K562 (cell line): ENCODE results near the gene PSMA7. TPM values are rescaled to one million over a fixed set of nuclear protein-coding genes. Genes with fewer than 3 reads are reported as not detected.
A peak's percentile ranks its signal among the peaks of the same experiment; 100 is the strongest.

Experiments used
- ASH1L ChIP-seq: fragments of 450-650 bp; IDR thresholded peaks from 2 replicates; pipeline ENCODE4 v1.6.1; 2018; ENCODE audit warnings: borderline replicate concordance, mild to moderate bottlenecking, low read depth; ENCODE audit not compliant: partially characterized antibody
- CC2D1A ChIP-seq: fragments of 450-650 bp; IDR thresholded peaks from 2 replicates; pipeline ENCODE4 v1.6.1; 2017; ENCODE audit warnings: mild to moderate bottlenecking
- CXXC5 ChIP-seq: fragments of 250-450 bp; sonication (Bioruptor Pico); IDR thresholded peaks from 2 replicates; pipeline ENCODE4 v1.8.0; 2022; ENCODE audit warnings: inconsistent platforms, mild to moderate bottlenecking, moderate library complexity
- ELF2 ChIP-seq: fragments of 250-450 bp; sonication (Bioruptor Pico); IDR thresholded peaks from 2 replicates; pipeline ENCODE4 v1.5.0; 2021; ENCODE audit warnings: mild to moderate bottlenecking
- ETV1 ChIP-seq: fragments of 450-650 bp; conservative IDR thresholded peaks from 2 replicates; pipeline ENCODE4 v1.6.1; 2016; ENCODE audit warnings: missing genetic modification characterization, control low read depth, low read depth, missing compliant biosample characterization
- FOXK1 ChIP-seq: sonication (generic); formaldehyde crosslinking; IDR thresholded peaks from 2 replicates; pipeline ENCODE4 v1.8.0; 2022; ENCODE audit warnings: missing genetic modification reagents, mild to moderate bottlenecking, borderline replicate concordance
- MAFK ChIP-seq: IDR thresholded peaks from 2 replicates; pipeline ENCODE4 v1.6.1; 2011; ENCODE audit warnings: low read length, improper control_type of control experiment
- NFATC3 ChIP-seq: fragments of 450-650 bp; IDR thresholded peaks from 2 replicates; pipeline ENCODE4 v1.6.1; 2017; ENCODE audit warnings: mild to moderate bottlenecking
- PTBP1 ChIP-seq: fragments of 200-400 bp; formaldehyde crosslinking; IDR thresholded peaks from 2 replicates; pipeline ENCODE4 v1.6.1; 2017; ENCODE audit warnings: low read depth, low read length
- PTTG1 ChIP-seq: fragments of 450-650 bp; IDR thresholded peaks from 2 replicates; pipeline ENCODE4 v1.6.1; 2016; ENCODE audit warnings: low read depth, mild to moderate bottlenecking, missing genetic modification characterization, missing compliant biosample characterization
- SAFB2 ChIP-seq: fragments of 200-400 bp; formaldehyde crosslinking; IDR thresholded peaks from 2 replicates; pipeline ENCODE4 v1.6.1; 2018; ENCODE audit warnings: borderline replicate concordance, low read length, low read depth, moderate library complexity; ENCODE audit not compliant: severe bottlenecking
- SMAD4 ChIP-seq: fragments of 250-450 bp; sonication (Bioruptor Pico); conservative IDR thresholded peaks from 2 replicates; pipeline ENCODE4 v1.8.0; 2021; ENCODE audit warnings: inconsistent platforms, mild to moderate bottlenecking, moderate library complexity
- ZNF121 ChIP-seq: sonication (generic); formaldehyde crosslinking; conservative IDR thresholded peaks from 2 replicates; pipeline ENCODE4 v1.8.0; 2022; ENCODE audit warnings: missing genetic modification reagents
- polyA plus RNA-seq, 8 experiments: library from polyadenylated mRNA; depleted of rRNA in 4 of 8; stranded (reverse) in 5 of 8; unstranded in 3 of 8; fragments of >200 nt; fragmentation: Nextera tagmentation in 2 of 8; fragmentation: Illumina TruSeq in 1 of 8; extraction: Ambion mirVana in 2 of 8; extraction: Trizol in 1 of 8; gene quantifications; 2 replicates each; pipeline versions ENCODE4 v1.2.1 to v1.2.3, GENCODE V29; 2011 to 2014; ENCODE audit warnings: inconsistent platforms in 1 of 8, missing spikeins in 1 of 8
- total RNA-seq, 7 experiments: library from RNA; depleted of rRNA in 6 of 7; stranded (reverse); fragments of >200 nt in 6 of 7; fragmentation: Illumina TruSeq in 2 of 7; extraction: Trizol in 2 of 7; gene quantifications; 2 replicates each; pipeline versions ENCODE4 v1.2.1 to v1.2.3, GENCODE V29; 2011 to 2021; ENCODE audit warnings: low replicate concordance in 1 of 7
- TF ChIP-seq, protein P1 (sequence below): fragments of 250-450 bp; sonication (Bioruptor Pico); IDR thresholded peaks from 2 replicates; pipeline ENCODE4 v1.4.0; 2020; ENCODE audit warnings: mild to moderate bottlenecking, moderate library complexity, borderline replicate concordance
- TF ChIP-seq, protein P2 (sequence below): fragments of 250-450 bp; sonication (Bioruptor Pico); IDR thresholded peaks from 2 replicates; pipeline ENCODE4 v1.5.0; 2022; ENCODE audit warnings: mild to moderate bottlenecking
- TF ChIP-seq, protein P3 (sequence below): fragments of 250-450 bp; sonication (Bioruptor Pico); IDR thresholded peaks from 2 replicates; pipeline ENCODE4 v1.4.0; 2020
- TF ChIP-seq, protein P4 (sequence below): sonication (generic); formaldehyde crosslinking; IDR thresholded peaks from 2 replicates; pipeline ENCODE4 v1.8.0; 2022; ENCODE audit warnings: mild to moderate bottlenecking, missing genetic modification reagents

Gene PSMA7
- total and polyA plus RNA-seq, 9 of the 15 experiments (the other 6 are each of a cell fraction or from before 2014, with no cell fraction given) = 257 to 510 (median 393) TPM

DNA sequence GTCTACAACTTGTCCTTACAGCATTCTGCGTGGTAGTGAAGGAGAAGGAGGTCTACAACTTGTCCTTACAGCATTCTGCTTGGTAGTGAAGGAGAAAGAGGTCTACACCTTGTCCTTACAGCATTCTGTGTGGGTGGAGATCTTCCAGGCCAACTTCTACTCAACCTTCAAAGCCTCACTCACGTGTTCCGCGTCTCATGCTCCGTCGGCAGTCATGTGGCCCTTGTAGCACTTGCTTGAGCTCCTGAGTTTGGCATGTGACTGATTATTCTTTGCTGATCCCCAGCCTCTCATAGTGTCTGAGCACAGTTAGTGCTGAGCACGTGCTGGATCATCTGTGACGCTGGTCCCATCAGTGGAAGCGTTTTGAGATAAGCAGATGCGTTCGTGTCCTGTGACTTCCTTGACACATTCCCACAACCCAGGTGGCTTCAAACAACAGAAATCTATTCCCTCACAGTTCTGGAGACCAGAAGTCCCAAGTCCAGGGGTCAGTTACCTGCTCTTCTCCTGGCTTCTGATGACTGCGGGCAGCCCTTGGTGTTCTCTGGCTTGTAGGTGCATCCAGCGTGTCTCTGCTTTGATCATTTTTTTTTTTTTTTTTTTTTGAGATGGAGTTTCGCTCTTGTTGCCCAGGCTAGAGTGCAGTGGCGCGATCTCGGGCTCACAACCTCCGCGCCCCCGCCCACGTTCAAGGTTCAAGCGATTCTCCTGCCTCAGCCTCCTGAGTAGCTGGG is 3.0 kb upstream of the PSMA7 start (continued):
- TF ChIP-seq, protein P1, sequence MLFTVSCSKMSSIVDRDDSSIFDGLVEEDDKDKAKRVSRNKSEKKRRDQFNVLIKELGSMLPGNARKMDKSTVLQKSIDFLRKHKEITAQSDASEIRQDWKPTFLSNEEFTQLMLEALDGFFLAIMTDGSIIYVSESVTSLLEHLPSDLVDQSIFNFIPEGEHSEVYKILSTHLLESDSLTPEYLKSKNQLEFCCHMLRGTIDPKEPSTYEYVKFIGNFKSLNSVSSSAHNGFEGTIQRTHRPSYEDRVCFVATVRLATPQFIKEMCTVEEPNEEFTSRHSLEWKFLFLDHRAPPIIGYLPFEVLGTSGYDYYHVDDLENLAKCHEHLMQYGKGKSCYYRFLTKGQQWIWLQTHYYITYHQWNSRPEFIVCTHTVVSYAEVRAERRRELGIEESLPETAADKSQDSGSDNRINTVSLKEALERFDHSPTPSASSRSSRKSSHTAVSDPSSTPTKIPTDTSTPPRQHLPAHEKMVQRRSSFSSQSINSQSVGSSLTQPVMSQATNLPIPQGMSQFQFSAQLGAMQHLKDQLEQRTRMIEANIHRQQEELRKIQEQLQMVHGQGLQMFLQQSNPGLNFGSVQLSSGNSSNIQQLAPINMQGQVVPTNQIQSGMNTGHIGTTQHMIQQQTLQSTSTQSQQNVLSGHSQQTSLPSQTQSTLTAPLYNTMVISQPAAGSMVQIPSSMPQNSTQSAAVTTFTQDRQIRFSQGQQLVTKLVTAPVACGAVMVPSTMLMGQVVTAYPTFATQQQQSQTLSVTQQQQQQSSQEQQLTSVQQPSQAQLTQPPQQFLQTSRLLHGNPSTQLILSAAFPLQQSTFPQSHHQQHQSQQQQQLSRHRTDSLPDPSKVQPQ (CRISPR knock-in tag) = peak; percentile 42; the same call in 1 of the 2 replicates
- TF ChIP-seq MAFK (no peak; the same call in 1 of the 2 replicates), ZNF121 (CRISPR knock-in tag) (no peak), PTBP1 (no peak), FOXK1 (no peak), CC2D1A (no peak), ETV1 (tag) (peak; percentile 35), PTTG1 (tag) (no peak), ASH1L (peak; percentile 46), SAFB2 (no peak), ELF2 (CRISPR knock-in tag) (no peak), NFATC3 (no peak), CXXC5 (CRISPR knock-in tag) (peak; percentile 99), SMAD4 (CRISPR knock-in tag) (peak; percentile 82)
- TF ChIP-seq, protein P2, sequence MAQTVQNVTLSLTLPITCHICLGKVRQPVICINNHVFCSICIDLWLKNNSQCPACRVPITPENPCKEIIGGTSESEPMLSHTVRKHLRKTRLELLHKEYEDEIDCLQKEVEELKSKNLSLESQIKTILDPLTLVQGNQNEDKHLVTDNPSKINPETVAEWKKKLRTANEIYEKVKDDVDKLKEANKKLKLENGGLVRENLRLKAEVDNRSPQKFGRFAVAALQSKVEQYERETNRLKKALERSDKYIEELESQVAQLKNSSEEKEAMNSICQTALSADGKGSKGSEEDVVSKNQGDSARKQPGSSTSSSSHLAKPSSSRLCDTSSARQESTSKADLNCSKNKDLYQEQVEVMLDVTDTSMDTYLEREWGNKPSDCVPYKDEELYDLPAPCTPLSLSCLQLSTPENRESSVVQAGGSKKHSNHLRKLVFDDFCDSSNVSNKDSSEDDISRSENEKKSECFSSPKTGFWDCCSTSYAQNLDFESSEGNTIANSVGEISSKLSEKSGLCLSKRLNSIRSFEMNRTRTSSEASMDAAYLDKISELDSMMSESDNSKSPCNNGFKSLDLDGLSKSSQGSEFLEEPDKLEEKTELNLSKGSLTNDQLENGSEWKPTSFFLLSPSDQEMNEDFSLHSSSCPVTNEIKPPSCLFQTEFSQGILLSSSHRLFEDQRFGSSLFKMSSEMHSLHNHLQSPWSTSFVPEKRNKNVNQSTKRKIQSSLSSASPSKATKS (CRISPR knock-in tag) = no peak
- TF ChIP-seq, protein P3, sequence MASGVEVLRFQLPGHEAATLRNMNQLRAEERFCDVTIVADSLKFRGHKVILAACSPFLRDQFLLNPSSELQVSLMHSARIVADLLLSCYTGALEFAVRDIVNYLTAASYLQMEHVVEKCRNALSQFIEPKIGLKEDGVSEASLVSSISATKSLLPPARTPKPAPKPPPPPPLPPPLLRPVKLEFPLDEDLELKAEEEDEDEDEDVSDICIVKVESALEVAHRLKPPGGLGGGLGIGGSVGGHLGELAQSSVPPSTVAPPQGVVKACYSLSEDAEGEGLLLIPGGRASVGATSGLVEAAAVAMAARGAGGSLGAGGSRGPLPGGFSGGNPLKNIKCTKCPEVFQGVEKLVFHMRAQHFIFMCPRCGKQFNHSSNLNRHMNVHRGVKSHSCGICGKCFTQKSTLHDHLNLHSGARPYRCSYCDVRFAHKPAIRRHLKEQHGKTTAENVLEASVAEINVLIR (CRISPR knock-in tag) = peak; percentile 58; the same call in 1 of the 2 replicates
- TF ChIP-seq, protein P4, sequence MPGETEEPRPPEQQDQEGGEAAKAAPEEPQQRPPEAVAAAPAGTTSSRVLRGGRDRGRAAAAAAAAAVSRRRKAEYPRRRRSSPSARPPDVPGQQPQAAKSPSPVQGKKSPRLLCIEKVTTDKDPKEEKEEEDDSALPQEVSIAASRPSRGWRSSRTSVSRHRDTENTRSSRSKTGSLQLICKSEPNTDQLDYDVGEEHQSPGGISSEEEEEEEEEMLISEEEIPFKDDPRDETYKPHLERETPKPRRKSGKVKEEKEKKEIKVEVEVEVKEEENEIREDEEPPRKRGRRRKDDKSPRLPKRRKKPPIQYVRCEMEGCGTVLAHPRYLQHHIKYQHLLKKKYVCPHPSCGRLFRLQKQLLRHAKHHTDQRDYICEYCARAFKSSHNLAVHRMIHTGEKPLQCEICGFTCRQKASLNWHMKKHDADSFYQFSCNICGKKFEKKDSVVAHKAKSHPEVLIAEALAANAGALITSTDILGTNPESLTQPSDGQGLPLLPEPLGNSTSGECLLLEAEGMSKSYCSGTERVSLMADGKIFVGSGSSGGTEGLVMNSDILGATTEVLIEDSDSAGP (CRISPR knock-in tag) = peak; percentile 64; the same call in 1 of the 2 replicates
